HG03097 (cell line): ENCODE data around the gene SRSF6.
"Not testable (repeated sequence)": the region's sequence is repeated elsewhere in the genome, so short reads cannot be mapped to it uniquely, and the experiment has no call there.

ENCODE experiments used
- ATAC-seq: cut with Tn5 transposase; IDR thresholded peaks from one replicate; pipeline ENCODE4 v1.9.1; 2021; ENCODE audit not compliant: unreplicated experiment, low FRiP score

The SRSF6 gene

GRCh38 chr20:43448431-43448747, 9.3 kb upstream of the SRSF6 start:
- not testable (repeated sequence) for ATAC-seq

GRCh38 chr20:43448748-43449535, 8.8 kb upstream of the SRSF6 start:
- ATAC-seq: no peak

- ATAC-seq: no peak
These were observed 6.6 kb upstream of the SRSF6 start for GRCh38 chr20:43450841-43451799.

GRCh38 chr20:43452404-43453126, 5.1 kb upstream of the SRSF6 start:
- ATAC-seq: no peak

GRCh38 chr20:43456252-43456651, 1.4 kb upstream of the SRSF6 start:
- not testable (repeated sequence) for ATAC-seq

GRCh38 chr20:43456809-43457639, 672 bp upstream of the SRSF6 start:
- peak; percentile 76 for ATAC-seq

GRCh38 chr20:43458422-43458924, 777 bp downstream of the SRSF6 start:
- peak; percentile 27 for ATAC-seq

GRCh38 chr20:43459022-43459942, 1.6 kb downstream of the SRSF6 start:
- ATAC-seq: no peak

- ATAC-seq: no peak
These were observed 2.6 kb downstream of the SRSF6 start for GRCh38 chr20:43460172-43460829.

- no peak for ATAC-seq
These were observed 3.1 kb downstream of the SRSF6 start for GRCh38 chr20:43460830-43461200.

- no peak for ATAC-seq
These were observed 4.4 kb downstream of the SRSF6 start for GRCh38 chr20:43461894-43462659.

GRCh38 chr20:43462660-43463526, 5.2 kb downstream of the SRSF6 start:
- ATAC-seq: no peak

- no peak for ATAC-seq
These were observed 6.0 kb downstream of the SRSF6 start for GRCh38 chr20:43463527-43464218.

- no peak for ATAC-seq
These were observed 6.6 kb downstream of the SRSF6 start for GRCh38 chr20:43464219-43464790.

- no peak for ATAC-seq
These were observed 7.9 kb downstream of the SRSF6 start for GRCh38 chr20:43465625-43465943.

GRCh38 chr20:43467589-43467988, 9.9 kb downstream of the SRSF6 start:
- no peak for ATAC-seq
